SK-N-SH (cell line): ENCODE data around the gene NALCN. TPM values are rescaled to one million over a fixed set of nuclear protein-coding genes. Genes with fewer than 3 reads are reported as not detected.

Experiments used
- CTCF ChIA-PET: fragments of 300-600, 350-600 bp; formaldehyde crosslinking; extraction: SDS; loops from one replicate; lab custom pipeline; 2021; lab: Yijun Ruan, JAX
- POLR2A ChIA-PET: fragments of 350-600 bp; sonication (Branson Sonifier 250); formaldehyde crosslinking; extraction: SDS; loops from one replicate; lab custom pipeline; 2020; ENCODE audit warnings: antibody characterized with exemption, inconsistent platforms; lab: Yijun Ruan, JAX
- DNase-seq: peaks from one replicate; pipeline ENCODE4 v3.0.0; 2012
- H2AFZ ChIP-seq: fragments of 200-600 bp; sonication (generic); 2 replicates; pipeline ENCODE4 v1.8.1; 2016; ENCODE audit warnings: antibody characterized with exemption, mild to moderate bottlenecking, low read depth
- H3F3A ChIP-seq: fragments of 200-600 bp; sonication (generic); replicated peaks from 2 replicates; pipeline ENCODE3; 2016; ENCODE audit warnings: antibody characterized with exemption, mild to moderate bottlenecking; ENCODE audit not compliant: insufficient read depth
- H3K27ac ChIP-seq, 2 experiments: fragments of 200-500 bp in 1 of 2; fragments of 200-600 bp in 1 of 2; sonication (Bioruptor generic) in 1 of 2; sonication (generic), shearing (Covaris generic) in 1 of 2; 2 replicates each; pipeline versions ENCODE4 v1.5.1 to v1.6.1; 2014 to 2016; ENCODE audit warnings: low read depth in 2 of 2, inconsistent platforms in 1 of 2, low read length in 1 of 2, mild to moderate bottlenecking in 1 of 2, mixed read lengths in 1 of 2
- H3K27me3 ChIP-seq: fragments of 200-600 bp; sonication (generic), shearing (Covaris generic); 2 replicates; pipeline ENCODE4 v1.6.1; 2016; ENCODE audit warnings: mixed run types; ENCODE audit not compliant: insufficient read depth
- H3K36me3 ChIP-seq, 2 experiments: fragments of 200-500 bp in 1 of 2; fragments of 200-600 bp in 1 of 2; sonication (Bioruptor generic) in 1 of 2; sonication (generic) in 1 of 2; replicated peaks in 1 of 2; 2 replicates each; pipeline versions ENCODE3 to v1.5.1; 2014 to 2016; ENCODE audit warnings: low read length in 1 of 2, mild to moderate bottlenecking in 1 of 2; ENCODE audit not compliant: insufficient read depth in 2 of 2, control insufficient read depth in 1 of 2
- H3K4me1 ChIP-seq, 2 experiments: fragments of 200-500 bp in 1 of 2; fragments of 200-600 bp in 1 of 2; sonication (Bioruptor generic) in 1 of 2; sonication (generic), shearing (Covaris generic) in 1 of 2; 2 replicates each; pipeline versions ENCODE4 v1.5.1 to v1.6.1; 2014 to 2016; ENCODE audit warnings: low read depth in 1 of 2, low read length in 1 of 2, mixed run types in 1 of 2; ENCODE audit not compliant: insufficient read depth in 2 of 2, control insufficient read depth in 1 of 2
- H3K4me2 ChIP-seq: fragments of 200-600 bp; sonication (generic), shearing (Covaris generic); 2 replicates; pipeline ENCODE4 v1.6.1; 2017; ENCODE audit warnings: mixed run types
- H3K4me3 ChIP-seq, 2 experiments: fragments of 200-500 bp in 1 of 2; fragments of 200-600 bp in 1 of 2; sonication (Bioruptor generic) in 1 of 2; sonication (generic), shearing (Covaris generic) in 1 of 2; 2 replicates each; pipeline versions ENCODE4 v1.5.1 to v1.8.1; 2014 to 2016; ENCODE audit warnings: low read depth in 2 of 2, inconsistent platforms in 1 of 2, low read length in 1 of 2, mild to moderate bottlenecking in 1 of 2, mixed read lengths in 1 of 2, moderate library complexity in 1 of 2
- H3K79me2 ChIP-seq: fragments of 200-600 bp; sonication (generic); 2 replicates; pipeline ENCODE4 v1.8.1; 2017; ENCODE audit warnings: mild to moderate bottlenecking; ENCODE audit not compliant: insufficient read depth
- H3K9ac ChIP-seq: fragments of 200-600 bp; sonication (generic); 2 replicates; pipeline ENCODE4 v1.6.1; 2017; ENCODE audit warnings: mixed run types
- H3K9me2 ChIP-seq: fragments of 200-600 bp; sonication (generic); 2 replicates; pipeline ENCODE4 v1.6.1; 2017; ENCODE audit warnings: mixed run types
- H3K9me3 ChIP-seq: fragments of 200-600 bp; sonication (generic); 2 replicates; pipeline ENCODE4 v1.6.1; 2017; ENCODE audit warnings: mixed run types, mild to moderate bottlenecking, moderate library complexity
- H4K20me1 ChIP-seq: fragments of 200-600 bp; sonication (generic); 2 replicates; pipeline ENCODE4 v1.6.1; 2017; ENCODE audit warnings: mild to moderate bottlenecking, mixed run types; ENCODE audit not compliant: insufficient read depth
- CHD2 ChIP-seq: fragments of 150-350 bp; IDR thresholded peaks from 2 replicates; pipeline ENCODE4 v1.6.1; 2018; ENCODE audit warnings: low read length; ENCODE audit not compliant: partially characterized antibody
- CTCF ChIP-seq: fragments of 200-600 bp; sonication (generic); IDR thresholded peaks from 2 replicates; pipeline ENCODE4 v1.6.1; 2017; ENCODE audit warnings: antibody characterized with exemption, mild to moderate bottlenecking, moderate library complexity
- FOSL2 ChIP-seq: IDR thresholded peaks from 2 replicates; pipeline ENCODE4 v1.4.0; 2012; ENCODE audit warnings: low read depth, mild to moderate bottlenecking, moderate library complexity, borderline replicate concordance
- FOXJ3 ChIP-seq: sonication (generic); formaldehyde crosslinking; IDR thresholded peaks from 2 replicates; pipeline ENCODE4 v1.5.1; 2020; ENCODE audit warnings: mild to moderate bottlenecking, missing genetic modification reagents
- GABPA ChIP-seq: IDR thresholded peaks from 2 replicates; pipeline ENCODE4 v1.4.0; 2012; ENCODE audit warnings: low read depth, mild to moderate bottlenecking
- GATA2 ChIP-seq: sonication (generic); formaldehyde crosslinking; IDR thresholded peaks from 2 replicates; pipeline ENCODE4 v1.5.0; 2020; ENCODE audit warnings: mild to moderate bottlenecking, missing genetic modification reagents
- MXI1 ChIP-seq: IDR thresholded peaks from 2 replicates; pipeline ENCODE4 v1.6.1; 2012; ENCODE audit warnings: mild to moderate bottlenecking, low read depth, low read length, improper control_type of control experiment
- POLR2AphosphoS5 ChIP-seq: IDR thresholded peaks from 2 replicates; pipeline ENCODE4 v1.6.1; 2012; ENCODE audit warnings: low read depth, low read length
- RAD21 ChIP-seq: IDR thresholded peaks from 2 replicates; pipeline ENCODE4 v1.6.1; 2012; ENCODE audit warnings: mild to moderate bottlenecking, low read length
- RCOR1 ChIP-seq: fragments of 150-350 bp; IDR thresholded peaks from 2 replicates; pipeline ENCODE4 v1.6.1; 2017; ENCODE audit warnings: antibody characterized with exemption, low read length
- RFX5 ChIP-seq: IDR thresholded peaks from 2 replicates; pipeline ENCODE4 v1.6.1; 2012; ENCODE audit warnings: mild to moderate bottlenecking, improper control_type of control experiment, low read length
- RXRA ChIP-seq: IDR thresholded peaks from 2 replicates; pipeline ENCODE4 v1.4.0; 2012; ENCODE audit warnings: low read depth, mild to moderate bottlenecking, borderline replicate concordance
- TAF1 ChIP-seq: IDR thresholded peaks from 2 replicates; pipeline ENCODE4 v1.6.1; 2012; ENCODE audit warnings: low read depth, mild to moderate bottlenecking, low read length, moderate library complexity, borderline replicate concordance
- TCF12 ChIP-seq: IDR thresholded peaks from 2 replicates; pipeline ENCODE4 v1.4.0; 2012
- USF2 ChIP-seq: fragments of 150-350 bp; IDR thresholded peaks from 2 replicates; pipeline ENCODE4 v1.6.1; 2017; ENCODE audit warnings: antibody characterized with exemption, low read length, low read depth, borderline replicate concordance
- WGBS: methylation state at CpG from one replicate; pipeline ENCODE4 v1.1.6; 2017; ENCODE audit warnings: low lambda C conversion rate; 5-methylcytosine and 5-hydroxymethylcytosine counted together
- polyA plus RNA-seq, 3 experiments: library from polyadenylated mRNA; depleted of rRNA; stranded (reverse); fragments of >200 nt; gene quantifications; 2 replicates each; pipeline ENCODE4 v1.2.3, GENCODE V29; 2012

Gene NALCN
- polyA plus RNA-seq, 1 of the 3 experiments (the other 2 are of a cell fraction), result 3.0 TPM

- TF ChIP-seq TAF1 (no peak), RXRA (no peak), FOSL2 (no peak)
- TF ChIP-seq, all 33 proteins: peak for 0
Observed at GRCh38 chr13:101181076-101181685, 235.1 kb downstream of the NALCN start (continued).

GRCh38 chr13:101179021-101179420 lies 237.3 kb downstream of the NALCN start:
- Histone ChIP-seq H2AFZ (no peak overlapping the region), H3K9me2 (no peaks in the 10 kb centered on the region), H3K79me2 (no peaks in the 10 kb centered on the region), H3K9me3 (no peaks in the 10 kb centered on the region), H3K27me3 (no peaks in the 10 kb centered on the region), H3K36me3 (no peaks in the 10 kb centered on the region), H3K4me2 (no peak overlapping the region), H3K4me3 (no peak overlapping the region), H3K27ac (no peak overlapping the region), H3K4me1 (no peaks in the 10 kb centered on the region), H4K20me1 (no peaks in the 10 kb centered on the region), H3F3A (no peaks in the 10 kb centered on the region), H3K9ac (no peak overlapping the region)
- WGBS, result 80% methylated on average over 4 of the region's 4 CpGs
- CTCF ChIA-PET, result interaction anchor here (0.6 to 1.5 kb wide), 3 partner anchors 23 to 80 kb away, joined by 3 to 6 read pairs (median 3); no protein-coding TSS in a partner anchor
- POLR2A ChIA-PET, result no interaction called here
- no peak for TF ChIP-seq USF2
- TF ChIP-seq CHD2, result no peak
- TF ChIP-seq TCF12, result no peak
- TF ChIP-seq GABPA, result no peak
- no peak for TF ChIP-seq MXI1
- no peak for TF ChIP-seq FOXJ3 (CRISPR knock-in tag)
- no peak for TF ChIP-seq POLR2AphosphoS5
- no peak for TF ChIP-seq GATA2 (CRISPR knock-in tag)
- no peak for TF ChIP-seq RAD21
- TF ChIP-seq RCOR1, result no peak
- TF ChIP-seq CTCF, result no peak
- TF ChIP-seq RFX5, result no peak
- no peak for DNase-seq
